Keratinocyte (primary cell): Measurements from ENCODE around the gene TECPR1. TPM values are rescaled to one million over a fixed set of nuclear protein-coding genes. Genes with fewer than 3 reads are reported as not detected.

Source experiments
- DNase-seq: peaks from one replicate; pipeline ENCODE4 v3.0.0-alpha.2; 2011; ENCODE audit warnings: low read depth, missing footprints, low spot score
- FAIRE-seq: peaks from 2 replicates; lab custom pipeline; 2011; peaks lifted over from hg19 to GRCh38; lab: Jason Lieb, UNC
- H2AFZ ChIP-seq: 2 replicates; pipeline ENCODE4 v1.6.0; 2012; ENCODE audit warnings: low read length, control low read depth, inconsistent platforms; ENCODE audit not compliant: control insufficient read depth
- H3K27ac ChIP-seq: 2 replicates; pipeline ENCODE4 v1.5.1; 2011; ENCODE audit warnings: low read length; ENCODE audit not compliant: control insufficient read depth, insufficient read depth
- H3K27me3 ChIP-seq: 3 replicates; pipeline ENCODE4 v1.6.0; 2011; ENCODE audit warnings: low read length; ENCODE audit not compliant: control insufficient read depth, insufficient read depth; ENCODE audit errors: extremely low read depth
- H3K36me3 ChIP-seq, 2 experiments: 2 replicates in 1 of 2; 3 replicates in 1 of 2; pipeline ENCODE4 v1.5.1; 2011; ENCODE audit warnings: low read length in 2 of 2, mild to moderate bottlenecking in 1 of 2; ENCODE audit not compliant: control insufficient read depth in 2 of 2, insufficient read depth in 2 of 2; ENCODE audit errors: extremely low read depth in 1 of 2
- H3K4me1 ChIP-seq: 3 replicates; pipeline ENCODE4 v1.5.1; 2011; ENCODE audit warnings: low read length; ENCODE audit not compliant: control insufficient read depth, insufficient read depth; ENCODE audit errors: extremely low read depth
- H3K4me2 ChIP-seq: 3 replicates; pipeline ENCODE4 v1.6.0; 2011; ENCODE audit warnings: low read depth, low read length; ENCODE audit not compliant: control insufficient read depth, insufficient read depth; ENCODE audit errors: extremely low read depth
- H3K4me3 ChIP-seq, 3 experiments: fragments of 200-600 bp in 1 of 3; sonication (generic) in 1 of 3; 2 replicates in 2 of 3; 3 replicates in 1 of 3; pipeline ENCODE4 v1.5.1; 2011 to 2016; ENCODE audit warnings: low read length in 3 of 3, mild to moderate bottlenecking in 3 of 3, control low read depth in 2 of 3, inconsistent platforms in 1 of 3, low read depth in 1 of 3, mixed read lengths in 1 of 3, mixed run types in 1 of 3, moderate library complexity in 1 of 3; ENCODE audit not compliant: control insufficient read depth in 2 of 3, insufficient read depth in 2 of 3; ENCODE audit errors: extremely low read depth in 1 of 3
- H3K79me2 ChIP-seq: 2 replicates; pipeline ENCODE4 v1.6.0; 2012; ENCODE audit warnings: low read length; ENCODE audit not compliant: control insufficient read depth, insufficient read depth
- H3K9ac ChIP-seq: 3 replicates; pipeline ENCODE4 v1.6.0; 2011; ENCODE audit warnings: low read length; ENCODE audit not compliant: control insufficient read depth, insufficient read depth; ENCODE audit errors: extremely low read depth
- H3K9me1 ChIP-seq: 3 replicates; pipeline ENCODE4 v1.6.0; 2011; ENCODE audit warnings: low read length; ENCODE audit not compliant: control insufficient read depth, insufficient read depth; ENCODE audit errors: extremely low read depth
- H3K9me3 ChIP-seq: 2 replicates; pipeline ENCODE4 v1.5.1; 2012; ENCODE audit warnings: low read depth, low read length; ENCODE audit not compliant: control insufficient read depth
- H4K20me1 ChIP-seq: 3 replicates; pipeline ENCODE4 v1.6.0; 2011; ENCODE audit warnings: low read length; ENCODE audit not compliant: control insufficient read depth, insufficient read depth; ENCODE audit errors: extremely low read depth
- CTCF ChIP-seq, 3 experiments: IDR thresholded peaks in 1 of 3; conservative IDR thresholded peaks in 1 of 3; optimal IDR thresholded peaks in 1 of 3; 2 replicates in 2 of 3; 3 replicates in 1 of 3; pipeline versions ENCODE3 to v1.5.1; 2011; ENCODE audit warnings: low read length in 3 of 3, mild to moderate bottlenecking in 3 of 3, moderate library complexity in 2 of 3, control low read depth in 1 of 3, inconsistent platforms in 1 of 3; ENCODE audit not compliant: insufficient read depth in 2 of 3; ENCODE audit errors: extremely low read depth in 1 of 3
- EZH2 ChIP-seq: IDR thresholded peaks from one replicate; pipeline ENCODE4 v1.6.1; 2012; ENCODE audit warnings: inconsistent platforms, mild to moderate bottlenecking, low read length, moderate library complexity
- dilution Hi-C: fragments of 300-500 bp; cut with MboI; formaldehyde crosslinking; loops from one replicate; pipeline ENCODE4 v1.7.0; 2020; ENCODE audit warnings: low sequenced_read_pairs; ENCODE audit not compliant: extremely low pct_ligation_motif_present
- polyA plus RNA-seq, 5 experiments: library from polyadenylated mRNA; depleted of rRNA in 3 of 5; stranded (reverse) in 3 of 5; stranded (forward) in 1 of 5; unstranded in 1 of 5; fragments of >200 nt; gene quantifications; 1 replicate in 1 of 5; 2 replicates in 3 of 5; 3 replicates in 1 of 5; pipeline versions ENCODE4 v1.2.1 to v1.2.3, GENCODE V29; 2011 to 2012; ENCODE audit warnings: missing spikeins in 2 of 5, low read depth in 1 of 5, low replicate concordance in 1 of 5

TECPR1 gene
- polyA plus RNA-seq, 1 donor (not counting 4 experiments of a cell fraction or from before 2014, with no cell fraction given), result 2.4 TPM

DNA sequence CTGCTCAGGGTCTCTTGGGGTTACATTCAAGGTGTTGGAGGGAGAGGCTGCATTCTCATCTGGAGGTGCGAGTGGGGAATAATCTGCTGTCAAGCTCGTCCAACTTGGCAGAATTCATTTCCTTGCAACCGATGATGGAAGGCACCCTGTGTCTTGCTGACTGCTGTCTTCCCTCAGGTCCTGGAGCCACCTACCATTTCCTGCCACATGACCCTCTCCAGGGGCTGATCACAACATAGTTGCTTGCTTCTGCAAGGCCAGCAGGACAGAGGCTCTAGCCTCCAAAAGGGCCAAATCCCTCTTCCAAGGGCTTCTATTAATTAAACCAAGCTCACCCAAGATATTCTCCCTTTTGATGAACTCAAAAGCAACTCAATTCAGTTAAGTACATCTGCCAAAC, 15.3 kb upstream of the TECPR1 start:
- Histone ChIP-seq H3K9me3 (no peaks in the 10 kb centered on the region), H3K4me2 (no peak overlapping the region), H2AFZ (no peak overlapping the region), H4K20me1 (no peaks in the 10 kb centered on the region), H3K9me1 (no peaks in the 10 kb centered on the region), H3K27ac (no peak overlapping the region), H3K9ac (no peak overlapping the region), H3K27me3 (no peaks in the 10 kb centered on the region), H3K79me2 (no peaks in the 10 kb centered on the region), H3K4me3 (no peak overlapping the region), H3K36me3 (no peaks in the 10 kb centered on the region), H3K4me1 (no peaks in the 10 kb centered on the region)
- FAIRE-seq, result no peak
- dilution Hi-C loops, result no loop called here
- TF ChIP-seq EZH2, result no peak
- TF ChIP-seq CTCF (optimal IDR thresholded peaks at IDR 0.05 in 1 of 3, IDR thresholded peaks at IDR 0.05 in 1 of 3, conservative IDR thresholded peaks at IDR 0.05 in 1 of 3; ENCODE audit: extremely low read depth in 1 of 3, insufficient read depth in 2 of 3, low read length in 3 of 3), result no peak
- DNase-seq, result no peak

DNA sequence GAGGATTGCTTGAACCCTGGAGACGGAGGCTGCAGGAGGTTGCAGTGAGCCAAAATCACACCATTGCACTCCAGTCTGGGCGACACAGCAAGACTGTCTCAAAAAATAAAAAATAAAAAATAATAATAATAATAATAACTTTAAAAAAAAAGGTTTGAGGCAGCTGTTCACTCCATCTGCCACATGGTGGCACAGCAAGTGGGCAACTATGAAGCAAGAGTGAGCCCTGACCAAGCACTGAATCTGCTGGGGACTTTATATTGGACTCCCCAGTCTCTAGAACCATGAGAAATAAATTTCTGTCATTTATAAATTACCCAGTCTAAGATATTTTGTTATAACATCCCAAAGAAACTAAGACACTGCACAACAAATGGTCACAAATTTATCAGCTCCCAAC, 14.8 kb upstream of the TECPR1 start:
- Histone ChIP-seq H3K36me3 (no peaks in the 10 kb centered on the region), H2AFZ (no peak overlapping the region), H3K79me2 (no peaks in the 10 kb centered on the region), H3K9me1 (no peaks in the 10 kb centered on the region), H3K27me3 (no peaks in the 10 kb centered on the region), H3K9ac (no peak overlapping the region), H3K4me3 (no peak overlapping the region), H3K4me1 (no peaks in the 10 kb centered on the region), H4K20me1 (no peaks in the 10 kb centered on the region), H3K9me3 (no peaks in the 10 kb centered on the region), H3K27ac (no peak overlapping the region), H3K4me2 (no peak overlapping the region)
- peak; percentile 9 for FAIRE-seq
- dilution Hi-C loops, result no loop called here
- DNase-seq, result no peak
- TF ChIP-seq CTCF (optimal IDR thresholded peaks at IDR 0.05 in 1 of 3, IDR thresholded peaks at IDR 0.05 in 1 of 3, conservative IDR thresholded peaks at IDR 0.05 in 1 of 3; ENCODE audit: extremely low read depth in 1 of 3, insufficient read depth in 2 of 3, low read length in 3 of 3) (peak in 2 of 3 experiments; percentile 31 to 35), EZH2 (no peak)
